OCI-M1 (cell line): Measurements from ENCODE around the gene COMMD10.

Experiments
- DNase-seq: peaks from one replicate; lab custom pipeline; 2025; lab: John Stamatoyannopoulos, UW

The COMMD10 gene

DNA sequence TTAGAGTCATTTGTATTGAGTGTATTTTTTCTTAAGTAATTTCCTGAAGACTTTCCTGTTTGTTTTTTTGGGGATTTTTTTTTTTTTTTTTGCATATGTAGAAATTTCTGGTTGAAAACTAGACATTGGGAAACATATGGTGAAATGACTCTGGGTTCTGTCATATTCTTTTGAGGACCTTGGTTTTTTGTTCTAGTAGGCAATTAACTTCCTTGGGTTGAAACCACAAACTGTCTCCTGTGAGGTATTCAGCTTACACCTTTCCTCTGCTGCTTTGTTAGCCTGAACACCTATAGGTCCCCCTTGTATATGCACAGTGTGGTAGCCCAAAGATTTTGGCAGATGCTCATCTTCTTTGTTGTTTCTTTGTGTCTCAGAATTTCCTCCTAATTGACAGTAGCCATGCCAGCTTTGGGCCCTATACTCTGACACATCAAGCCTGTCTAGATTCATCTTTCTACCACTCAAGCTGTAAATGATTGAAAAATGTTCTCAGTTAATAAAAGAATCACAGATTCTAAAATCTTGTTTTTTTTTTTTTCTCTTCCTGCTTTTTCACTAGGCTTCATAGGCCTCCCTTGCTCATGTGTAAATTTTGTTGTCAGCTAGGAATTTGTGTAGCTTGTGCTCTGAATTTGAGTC, 140.6 kb downstream of the COMMD10 start:
- DNase-seq: no peak

GRCh38 chr5:116229131-116229689, 144.4 kb downstream of the COMMD10 start:
- no peak for DNase-seq

- DNase-seq: no peak
Observed at GRCh38 chr5:116231288-116231687, 146.5 kb downstream of the COMMD10 start.

DNA sequence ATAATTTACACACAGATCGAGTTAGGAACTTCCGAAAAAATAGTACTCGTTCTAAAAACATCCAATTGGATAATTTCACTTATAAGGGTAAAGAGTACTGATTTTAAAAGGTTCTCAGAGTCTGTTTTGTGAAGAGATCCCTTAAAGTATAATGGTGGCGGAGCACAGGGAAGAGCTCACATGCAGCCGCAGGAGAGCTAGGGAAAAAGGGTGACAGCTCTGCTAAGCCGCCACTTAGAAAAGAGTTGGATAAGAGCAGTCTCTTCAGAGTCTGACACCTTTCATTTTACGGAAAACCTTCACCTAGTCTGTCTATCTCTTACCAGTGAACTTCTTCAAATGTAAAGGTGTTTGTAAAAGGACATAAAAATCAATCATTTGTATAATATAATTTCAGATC, 149.9 kb downstream of the COMMD10 start:
- no peak for DNase-seq

- peak; percentile 0 for DNase-seq
Observed at GRCh38 chr5:116237917-116238500, 153.2 kb downstream of the COMMD10 start.

GRCh38 chr5:116242343-116242742, 157.5 kb downstream of the COMMD10 start:
- DNase-seq: no peak

- DNase-seq: no peak
Observed at GRCh38 chr5:116248432-116248831, 163.6 kb downstream of the COMMD10 start.

GRCh38 chr5:116249648-116250047, 164.8 kb downstream of the COMMD10 start:
- no peak for DNase-seq

DNA sequence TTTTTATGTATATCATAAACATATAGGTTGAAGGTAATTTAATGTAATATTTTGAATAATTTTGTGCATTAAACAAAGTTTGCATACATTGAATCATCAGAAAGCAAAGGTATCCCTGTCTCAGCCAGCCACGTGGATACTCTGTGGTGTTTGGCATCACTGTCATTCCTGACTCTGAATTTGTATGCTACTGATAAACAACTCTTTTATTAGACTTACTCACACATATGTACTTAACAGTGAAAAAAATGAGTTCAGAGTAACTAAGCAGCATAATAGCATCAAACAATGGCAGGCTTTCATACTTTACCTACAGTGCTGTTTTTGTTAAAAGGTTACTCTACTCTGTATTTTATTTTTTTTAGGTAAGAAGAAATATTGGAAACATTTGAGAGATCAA, 171.9 kb downstream of the COMMD10 start:
- DNase-seq: no peak

DNA sequence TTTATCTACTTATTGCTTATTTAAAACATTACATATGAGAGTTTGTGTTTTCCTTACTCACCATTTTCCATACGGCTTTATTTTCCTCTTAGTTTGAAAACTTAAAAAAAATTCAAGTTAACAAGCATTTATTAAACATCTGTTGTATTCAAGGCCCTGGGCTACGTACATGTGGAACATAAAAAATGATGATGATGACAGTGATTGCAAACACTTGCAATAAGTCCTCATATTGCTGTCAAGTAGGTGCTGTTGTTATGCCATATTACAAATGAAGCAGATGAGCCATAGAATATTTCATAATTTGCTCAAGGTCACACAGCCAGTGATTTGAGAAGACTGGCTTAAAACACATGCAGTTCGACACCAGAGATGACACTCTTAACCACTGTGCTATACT, 180.6 kb downstream of the COMMD10 start:
- DNase-seq: no peak

DNA sequence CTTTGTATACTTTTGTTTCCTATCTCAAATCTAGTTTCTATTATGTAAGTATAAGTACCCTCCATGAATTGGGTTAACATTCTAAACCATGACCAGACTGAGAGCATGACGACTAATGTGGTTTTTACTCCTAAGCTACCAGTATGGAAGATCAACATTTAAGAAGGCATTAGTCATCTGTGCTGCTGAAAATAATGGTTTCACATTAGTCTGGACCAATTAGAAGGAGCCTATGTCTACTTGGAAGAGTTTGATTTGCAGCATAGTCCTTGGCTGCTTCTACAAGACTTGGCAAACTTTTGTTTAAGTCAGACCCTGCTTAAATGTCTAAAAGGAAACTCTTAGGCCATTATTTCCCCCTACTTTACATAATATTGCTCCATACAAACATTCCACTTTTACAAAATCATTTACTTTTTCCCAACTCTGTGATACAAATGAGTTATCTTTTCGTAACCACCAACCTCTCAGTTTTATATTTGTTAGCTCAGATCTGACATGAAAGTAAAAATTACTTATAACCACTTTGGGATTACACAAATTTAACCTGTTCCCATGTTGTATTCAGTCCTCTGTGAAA, 186.7 kb downstream of the COMMD10 start:
- DNase-seq: no peak

GRCh38 chr5:116272281-116272941, 187.6 kb downstream of the COMMD10 start:
- no peak for DNase-seq

DNA sequence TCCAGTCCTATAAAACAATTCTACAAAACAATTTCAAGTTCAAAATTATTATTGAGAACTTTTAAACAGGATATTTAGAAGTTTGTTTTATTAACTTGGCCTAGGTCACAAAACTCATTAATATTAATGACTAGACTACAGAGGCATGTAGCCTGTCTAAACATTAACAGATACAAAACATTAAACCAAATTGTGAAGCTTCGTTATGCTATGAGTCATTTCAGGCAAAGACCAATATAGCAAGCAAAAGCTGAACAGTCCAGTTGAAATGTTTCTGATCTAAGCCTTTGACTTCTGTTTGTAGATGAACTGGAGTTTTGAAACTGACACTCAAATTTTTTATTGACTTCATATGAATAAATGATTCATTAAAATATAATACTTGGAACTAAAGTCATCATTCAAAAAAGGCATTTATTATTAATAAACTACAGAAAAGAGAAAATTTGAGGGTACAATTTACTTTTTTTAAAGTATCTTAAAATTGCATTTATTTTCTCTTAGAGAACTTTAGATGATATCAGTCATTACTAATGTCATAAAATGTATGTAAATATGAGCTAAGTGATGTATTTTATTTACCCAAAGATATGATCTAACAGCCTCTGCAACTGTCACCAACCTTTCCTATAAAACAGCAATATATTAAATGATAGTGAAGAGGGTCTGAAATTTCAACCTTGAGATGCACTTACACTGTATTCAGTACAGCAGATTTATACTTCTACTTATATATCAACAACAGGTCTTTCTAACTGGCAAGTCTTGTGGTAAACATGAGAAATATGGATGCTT, 188.8 kb downstream of the COMMD10 start:
- no peak for DNase-seq

- no peak for DNase-seq
Observed at GRCh38 chr5:116274251-116274650, 189.4 kb downstream of the COMMD10 start.

GRCh38 chr5:116275282-116275681, 190.5 kb downstream of the COMMD10 start:
- DNase-seq: no peak

GRCh38 chr5:116276952-116277351, 192.1 kb downstream of the COMMD10 start:
- DNase-seq: no peak

GRCh38 chr5:116280149-116280803, 195.5 kb downstream of the COMMD10 start:
- no peak for DNase-seq

GRCh38 chr5:116281309-116281708, 196.5 kb downstream of the COMMD10 start:
- DNase-seq: peak; percentile 25

DNA sequence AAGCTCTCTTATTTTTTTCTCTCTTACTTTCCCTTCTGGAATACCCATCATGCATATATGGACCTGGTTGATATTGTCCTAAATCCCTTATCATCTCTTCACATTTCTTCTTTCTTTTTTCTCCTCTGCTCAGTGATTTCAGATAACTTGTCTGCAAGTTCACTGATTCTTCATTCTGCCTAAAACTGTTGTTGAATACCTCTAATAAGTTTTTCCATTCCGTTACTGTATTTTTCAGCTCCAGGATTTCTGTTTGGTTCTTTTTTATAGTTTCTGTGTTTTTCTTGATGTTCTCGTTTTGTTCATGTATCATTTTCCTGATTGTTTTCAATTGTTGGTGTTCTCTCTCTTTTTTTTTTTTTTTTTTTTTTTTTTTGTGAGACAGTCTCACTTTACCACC, 203.7 kb downstream of the COMMD10 start:
- no peak for DNase-seq

DNA sequence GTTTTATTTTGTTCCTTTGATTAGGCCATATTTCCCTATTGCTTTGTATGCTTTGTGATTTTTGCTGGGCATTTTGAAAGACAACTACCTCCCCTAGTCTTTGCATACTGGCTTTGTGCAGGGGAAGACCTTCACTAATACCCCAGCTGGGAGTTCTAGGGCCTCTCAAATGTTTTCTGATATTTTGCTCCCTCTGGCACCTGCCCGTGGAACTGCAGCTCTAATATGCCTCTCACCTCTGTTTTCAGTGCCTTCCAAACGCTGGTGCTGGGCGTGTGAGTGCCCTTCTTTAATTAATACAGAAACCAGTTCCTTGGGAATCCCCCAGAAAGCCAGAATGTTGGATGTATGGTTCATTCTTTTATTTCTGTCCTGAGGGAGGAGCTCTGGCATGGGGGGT, 204.5 kb downstream of the COMMD10 start:
- no peak for DNase-seq

DNA sequence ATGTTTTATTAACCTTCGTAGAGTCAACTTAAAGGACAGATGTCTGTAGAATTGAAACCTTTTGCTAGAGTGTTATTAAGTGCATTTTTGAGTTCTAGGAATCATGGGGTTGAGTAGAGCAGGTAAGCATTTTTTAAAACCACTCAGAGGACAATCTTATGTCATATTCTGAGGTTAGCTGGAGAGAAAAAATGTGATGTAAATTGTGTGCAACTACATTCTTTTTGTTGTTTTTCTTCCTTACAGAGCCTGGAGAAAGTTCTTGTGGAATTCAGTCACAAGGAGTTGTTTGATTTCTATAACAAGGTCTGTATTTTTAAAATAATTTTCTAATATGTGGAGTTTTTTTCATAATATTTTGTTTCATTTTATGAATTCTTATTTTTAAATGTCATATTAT, 206.4 kb downstream of the COMMD10 start:
- DNase-seq: no peak

GRCh38 chr5:116292321-116292720, 207.5 kb downstream of the COMMD10 start:
- DNase-seq: no peak
